Transverse colon (tissue), 4 donors: ENCODE data around the gene CYP19A1. TPM values are rescaled to one million over a fixed set of nuclear protein-coding genes. Genes with fewer than 3 reads are reported as not detected.

Experiments
- DNase-seq: peaks from one replicate; pipeline ENCODE4 v3.0.0-alpha.2; 2019
- H3K27ac ChIP-seq, 4 donors: fragments of 200-600 bp; sonication (generic); 2 replicates each; pipeline ENCODE4 v1.5.1; 2016 to 2018; ENCODE audit warnings: inconsistent platforms in 4 of 4
- H3K27me3 ChIP-seq: fragments of 200-600 bp; sonication (generic); 2 replicates; pipeline ENCODE4 v1.5.1; 2017; ENCODE audit warnings: inconsistent platforms
- H3K36me3 ChIP-seq, 4 donors: fragments of 200-600 bp; sonication (generic); 2 replicates each; pipeline ENCODE4 v1.5.1; 2017 to 2019; ENCODE audit warnings: inconsistent platforms in 4 of 4
- H3K4me1 ChIP-seq, 4 donors: fragments of 200-600 bp; sonication (generic); 2 replicates each; pipeline ENCODE4 v1.5.1; 2017 to 2020; ENCODE audit warnings: inconsistent platforms in 4 of 4
- H3K4me3 ChIP-seq, 4 donors: fragments of 200-600 bp; sonication (generic); 1 replicate in 1 of 4; 2 replicates in 3 of 4; pipeline versions ENCODE4 v1.5.1 to v1.6.1; 2017 to 2019; ENCODE audit warnings: inconsistent platforms in 4 of 4
- H3K9me3 ChIP-seq, 2 donors: fragments of 200-600 bp; sonication (generic); 2 replicates each; pipeline ENCODE4 v1.5.1; 2017 to 2019; ENCODE audit warnings: inconsistent platforms in 2 of 2
- CTCF ChIP-seq, 5 experiments: fragments of 200-600 bp in 3 of 5; fragments of 450-650 bp in 2 of 5; sonication (generic) in 3 of 5; IDR thresholded peaks; 1 replicate in 2 of 5; 2 replicates in 3 of 5; pipeline ENCODE4 v1.5.1; 2016 to 2017; ENCODE audit warnings: antibody characterized with exemption in 5 of 5, inconsistent platforms in 3 of 5, mild to moderate bottlenecking in 2 of 5, moderate library complexity in 1 of 5
- EP300 ChIP-seq: sonication (generic); formaldehyde crosslinking; IDR thresholded peaks from one replicate; pipeline ENCODE4 v1.6.1; 2017; ENCODE audit warnings: antibody characterized with exemption, low read depth
- POLR2A ChIP-seq: fragments of 450-650 bp; IDR thresholded peaks from one replicate; pipeline ENCODE4 v1.6.1; 2016; ENCODE audit warnings: antibody characterized with exemption, mild to moderate bottlenecking, moderate library complexity
- POLR2AphosphoS5 ChIP-seq, 3 donors: sonication (generic); formaldehyde crosslinking; IDR thresholded peaks; one replicate each; pipeline ENCODE4 v1.6.1; 2016; ENCODE audit warnings: antibody characterized with exemption in 3 of 3
- WGBS, 2 donors: methylation state at CpG; one replicate each; pipeline ENCODE4 v1.1.5; 2018; ENCODE audit warnings: low coverage in 1 of 2; 5-methylcytosine and 5-hydroxymethylcytosine counted together
- in situ Hi-C, 4 donors: fragments of 200-750 bp; cut with MboI; loops; one replicate each; pipeline versions ENCODE4 v1.15.0 to v1.15.1; 2017; ENCODE audit warnings: low sequenced_read_pairs in 3 of 4, low pct_ligation_motif_present in 1 of 4, low pct_unique_long_range_greater_than_20kb in 1 of 4
- intact Hi-C: fragments of 100-400 bp; cut with DNase I; formaldehyde crosslinking; loops from one replicate; pipeline ENCODE4 v1.15.1; 2023; ENCODE audit warnings: low total_unique reads
- total RNA-seq, 4 donors: library from RNA; depleted of rRNA; stranded (reverse); fragments of >200 nt; gene quantifications; one replicate each; pipeline ENCODE4 v1.1.0, GENCODE V29; 2016

Gene CYP19A1
- total RNA-seq, 4 donors from 2014 or later: not detected

GRCh38 chr15:51267051-51267702 is 71.2 kb downstream of the CYP19A1 start:
- Histone ChIP-seq H3K9me3 (peaks cover 0 to 5% of the 10 kb centered on the region in 2 donors), H3K36me3 (no peaks in the 10 kb centered on the region), H3K27ac (peak overlapping the region in 2 of 4 donors; percentile 12 to 36), H3K27me3 (peaks cover 45% of the 10 kb centered on the region), H3K4me3 (peak overlapping the region; percentile 7 to 49 (median 39)), H3K4me1 (peaks cover 0 to 20% (median 11%) of the 10 kb centered on the region in 4 donors)
- in situ Hi-C loops (loop anchor here in 1 of 4 donors (25.0 kb wide), 1 partner anchor 120 kb away; no protein-coding TSS in a partner anchor), intact Hi-C loops (no loop called here)
- TF ChIP-seq CTCF (IDR thresholded peaks at IDR 0.05) (no peak), EP300 (no peak), POLR2AphosphoS5 (IDR thresholded peaks at IDR 0.05) (no peak)
- 2% methylated on average over 47 of the region's 47 CpGs; no CpG with 5 or more reads in 1 of the 2 donors for WGBS, 2 donors
- no peak for DNase-seq

- DNase-seq: no peak
- 56 to 80% methylated on average over 1 to 9 of the region's 9 CpGs for WGBS, 2 donors
- H3K36me3 ChIP-seq: no peaks in the 10 kb centered on the region
- peak overlapping the region in 2 of 4 donors; percentile 12 to 36 for H3K27ac ChIP-seq
- H3K27me3 ChIP-seq: peaks cover 45% of the 10 kb centered on the region
- intact Hi-C loops: no loop called here
- peak overlapping the region in 3 of 4 donors; percentile 34 to 49 (median 44) for H3K4me3 ChIP-seq
- TF ChIP-seq CTCF (IDR thresholded peaks at IDR 0.05) (no peak), EP300 (no peak), POLR2A (no peak), POLR2AphosphoS5 (IDR thresholded peaks at IDR 0.05) (no peak)
- H3K9me3 ChIP-seq: peaks cover 0 to 5% of the 10 kb centered on the region in 2 donors
- in situ Hi-C loops: loop anchor here in 1 of 4 donors (25.0 kb wide), 1 partner anchor 121 kb away; no protein-coding TSS in a partner anchor
- H3K4me1 ChIP-seq: peaks cover 0 to 20% (median 11%) of the 10 kb centered on the region in 4 donors
These were observed 71.7 kb downstream of the CYP19A1 start for GRCh38 chr15:51266656-51267050.

GRCh38 chr15:51265037-51265555 is 73.3 kb downstream of the CYP19A1 start:
- H3K36me3 ChIP-seq: no peaks in the 10 kb centered on the region
- H3K4me3 ChIP-seq: no peak overlapping the region
- intact Hi-C loops (no loop called here), in situ Hi-C loops (loop anchor here in 1 of 4 donors (25.0 kb wide), 1 partner anchor 122 kb away; no protein-coding TSS in a partner anchor)
- TF ChIP-seq POLR2AphosphoS5 (IDR thresholded peaks at IDR 0.05) (no peak), POLR2A (no peak), EP300 (no peak), CTCF (IDR thresholded peaks at IDR 0.05) (no peak)
- DNase-seq: no peak
- 77 to 78% methylated on average over 4 to 5 of the region's 5 CpGs for WGBS, 2 donors
- peak overlapping the region in 2 of 4 donors; percentile 10 to 25 for H3K27ac ChIP-seq
- peaks cover 45% of the 10 kb centered on the region for H3K27me3 ChIP-seq
- H3K9me3 ChIP-seq: peaks cover 0 to 5% of the 10 kb centered on the region in 2 donors
- peaks cover 0 to 20% (median 11%) of the 10 kb centered on the region in 4 donors for H3K4me1 ChIP-seq

GRCh38 chr15:51263726-51264125 is 74.7 kb downstream of the CYP19A1 start:
- intact Hi-C loops: no loop called here
- in situ Hi-C loops: loop anchor here in 1 of 4 donors (25.0 kb wide), 1 partner anchor 124 kb away; no protein-coding TSS in a partner anchor
- no peak overlapping the region for H3K27ac ChIP-seq

More at GRCh38 chr15:51263726-51264125, 74.7 kb downstream of the CYP19A1 start:
- no peak for DNase-seq
- Histone ChIP-seq H3K4me3 (no peak overlapping the region), H3K27me3 (peaks cover 36% of the 10 kb centered on the region), H3K9me3 (peaks cover 0 to 5% of the 10 kb centered on the region in 2 donors), H3K4me1 (peaks cover 0 to 20% (median 11%) of the 10 kb centered on the region in 4 donors), H3K36me3 (no peaks in the 10 kb centered on the region)
- no peak for TF ChIP-seq EP300
- TF ChIP-seq POLR2A: no peak
- no peak for TF ChIP-seq POLR2AphosphoS5 (IDR thresholded peaks at IDR 0.05)
- no peak for TF ChIP-seq CTCF (IDR thresholded peaks at IDR 0.05)
